ENCODE data around the gene USF1.

GRCh38 chr1:161048949-161049722 lies 3.4 kb upstream of the USF1 start:
- no peak for TF ChIP-seq RAD21 (IDR thresholded peaks at IDR 0.05)
- TF ChIP-seq CTCF (IDR thresholded peaks at IDR 0.05; ENCODE audit: low read depth, low read length, missing input control), result no peak
- TF ChIP-seq JUND (IDR thresholded peaks at IDR 0.05), result no peak
- TF ChIP-seq ZBTB33 (IDR thresholded peaks at IDR 0.05), result no peak
- no peak for TF ChIP-seq GABPA (IDR thresholded peaks at IDR 0.05 in 1 of 2, conservative IDR thresholded peaks at IDR 0.05 in 1 of 2)

Data from liver (tissue), 3 donors.